H9 (cell line): ENCODE data around the gene MTMR1. TPM values are rescaled to one million over a fixed set of nuclear protein-coding genes. Genes with fewer than 3 reads are reported as not detected.

ENCODE experiments used
- DNase-seq: peaks from one replicate; pipeline ENCODE4 v3.0.0-alpha.2; 2017
- H2AFZ ChIP-seq: one replicate; pipeline ENCODE4 v1.6.1; 2013; ENCODE audit warnings: mild to moderate bottlenecking, low read length, control low read depth, moderate library complexity
- H2AK5ac ChIP-seq: 2 replicates; pipeline ENCODE4 v1.6.1; 2013; ENCODE audit warnings: low read length, control low read depth, mixed read lengths; ENCODE audit not compliant: insufficient read length
- H2BK120ac ChIP-seq: one replicate; pipeline ENCODE4 v1.6.1; 2013; ENCODE audit warnings: low read depth, mild to moderate bottlenecking, low read length, control low read depth, inconsistent platforms; ENCODE audit not compliant: poor library complexity, severe bottlenecking
- H2BK12ac ChIP-seq: 2 replicates; pipeline ENCODE4 v1.6.1; 2013; ENCODE audit warnings: low read length, control low read depth, mixed read lengths, low read depth; ENCODE audit not compliant: insufficient read length
- H2BK15ac ChIP-seq: 2 replicates; pipeline ENCODE4 v1.6.1; 2013; ENCODE audit warnings: low read depth, low read length, control low read depth
- H2BK20ac ChIP-seq: one replicate; pipeline ENCODE4 v1.6.1; 2013; ENCODE audit warnings: low read depth, mild to moderate bottlenecking, low read length, control low read depth, inconsistent platforms; ENCODE audit not compliant: poor library complexity, severe bottlenecking
- H2BK5ac ChIP-seq: 2 replicates; pipeline ENCODE4 v1.6.1; 2013; ENCODE audit warnings: low read length, control low read depth, mixed read lengths; ENCODE audit not compliant: insufficient read length
- H3K14ac ChIP-seq: 2 replicates; pipeline ENCODE4 v1.6.1; 2013; ENCODE audit warnings: low read length, control low read depth; ENCODE audit not compliant: insufficient read depth
- H3K18ac ChIP-seq: 2 replicates; pipeline ENCODE4 v1.6.1; 2013; ENCODE audit warnings: low read depth, mild to moderate bottlenecking, mixed read lengths, low read length, control low read depth; ENCODE audit not compliant: insufficient read length
- H3K23ac ChIP-seq: 2 replicates; pipeline ENCODE4 v1.6.1; 2013; ENCODE audit warnings: low read length, control low read depth, mixed read lengths, low read depth; ENCODE audit not compliant: insufficient read length
- H3K23me2 ChIP-seq: 2 replicates; pipeline ENCODE4 v1.6.1; 2013; ENCODE audit warnings: low read depth, mild to moderate bottlenecking, mixed read lengths, low read length, control low read depth; ENCODE audit not compliant: insufficient read length, poor library complexity, severe bottlenecking
- H3K27ac ChIP-seq: 2 replicates; pipeline ENCODE4 v1.5.1; 2013; ENCODE audit warnings: low read length, control low read depth, mixed read lengths, low read depth; ENCODE audit not compliant: insufficient read length
- H3K27me3 ChIP-seq: 2 replicates; pipeline ENCODE4 v1.6.1; 2013; ENCODE audit warnings: low read length, control low read depth, inconsistent platforms; ENCODE audit not compliant: insufficient read depth
- H3K4ac ChIP-seq: 2 replicates; pipeline ENCODE4 v1.6.1; 2013; ENCODE audit warnings: low read depth, mild to moderate bottlenecking, control low read depth, inconsistent platforms, low read length, moderate library complexity
- H3K4me1 ChIP-seq: 2 replicates; pipeline ENCODE4 v1.6.1; 2013; ENCODE audit warnings: low read length, control low read depth, inconsistent platforms; ENCODE audit not compliant: insufficient read depth
- H3K4me2 ChIP-seq: 2 replicates; pipeline ENCODE4 v1.6.1; 2013; ENCODE audit warnings: low read length, control low read depth, mixed read lengths; ENCODE audit not compliant: insufficient read length, insufficient read depth
- H3K56ac ChIP-seq: 2 replicates; pipeline ENCODE4 v1.6.1; 2013; ENCODE audit warnings: low read depth, mild to moderate bottlenecking, mixed read lengths, low read length, control low read depth; ENCODE audit not compliant: insufficient read length
- H3K79me1 ChIP-seq: 2 replicates; pipeline ENCODE4 v1.6.1; 2013; ENCODE audit warnings: low read depth, mild to moderate bottlenecking, moderate library complexity, low read length, control low read depth, inconsistent platforms; ENCODE audit not compliant: insufficient read depth, poor library complexity, severe bottlenecking
- H3K79me2 ChIP-seq: 2 replicates; pipeline ENCODE4 v1.6.1; 2013; ENCODE audit warnings: low read length, control low read depth, inconsistent platforms; ENCODE audit not compliant: insufficient read depth
- H3K9ac ChIP-seq: 2 replicates; pipeline ENCODE4 v1.6.1; 2013; ENCODE audit warnings: low read length, control low read depth, mixed read lengths; ENCODE audit not compliant: insufficient read length; ENCODE audit errors: extremely low read depth
- H3K9me3 ChIP-seq: one replicate; pipeline ENCODE4 v1.6.1; 2013; ENCODE audit warnings: low read depth, low read length, inconsistent platforms; ENCODE audit not compliant: control insufficient read depth
- H3T11ph ChIP-seq: one replicate; pipeline ENCODE4 v1.6.1; 2013; ENCODE audit warnings: mild to moderate bottlenecking, low read length, control low read depth, inconsistent platforms
- H4K20me1 ChIP-seq: one replicate; pipeline ENCODE4 v1.6.1; 2013; ENCODE audit not compliant: control insufficient read depth, insufficient read length, insufficient read depth
- H4K5ac ChIP-seq: 2 replicates; pipeline ENCODE4 v1.6.1; 2013; ENCODE audit warnings: low read depth, mild to moderate bottlenecking, mixed read lengths, low read length, control low read depth; ENCODE audit not compliant: insufficient read length
- H4K8ac ChIP-seq: replicated peaks from 2 replicates; pipeline ENCODE4 v1.6.1; 2013; ENCODE audit warnings: low read length, control low read depth, mixed read lengths, low read depth; ENCODE audit not compliant: insufficient read length
- H4K91ac ChIP-seq: 2 replicates; pipeline ENCODE4 v1.6.1; 2013; ENCODE audit warnings: low read depth, mild to moderate bottlenecking, moderate library complexity, mixed read lengths, low read length, control low read depth; ENCODE audit not compliant: insufficient read length
- H3K27ac Mint-ChIP-seq, 3 experiments: 2 replicates in 2 of 3; 3 replicates in 1 of 3; pipeline ENCODE4 v1.8.0; 2020 to 2021; ENCODE audit warnings: mixed read lengths in 3 of 3, mild to moderate bottlenecking in 1 of 3, moderate library complexity in 1 of 3
- H3K27me3 Mint-ChIP-seq: 2 replicates; pipeline ENCODE4 v1.8.0; 2021; ENCODE audit warnings: low read depth, mild to moderate bottlenecking, moderate library complexity, mixed read lengths
- H3K36me3 Mint-ChIP-seq, 3 experiments: 2 replicates in 2 of 3; 3 replicates in 1 of 3; pipeline ENCODE4 v1.8.0; 2020 to 2021; ENCODE audit warnings: low read depth in 3 of 3, mixed read lengths in 3 of 3; ENCODE audit not compliant: insufficient read depth in 1 of 3
- H3K4me1 Mint-ChIP-seq, 2 experiments: 2 replicates each; pipeline ENCODE4 v1.8.0; 2020; ENCODE audit warnings: mixed read lengths in 2 of 2
- H3K4me3 Mint-ChIP-seq, 2 experiments: 2 replicates in 1 of 2; 3 replicates in 1 of 2; pipeline ENCODE4 v1.8.0; 2020 to 2021; ENCODE audit warnings: mild to moderate bottlenecking in 2 of 2, mixed read lengths in 2 of 2, moderate library complexity in 1 of 2
- H3K9me3 Mint-ChIP-seq, 2 experiments: 2 replicates in 1 of 2; 3 replicates in 1 of 2; pipeline ENCODE4 v1.8.0; 2020; ENCODE audit warnings: mild to moderate bottlenecking in 2 of 2, mixed read lengths in 2 of 2, moderate library complexity in 1 of 2
- CTCF ChIP-seq: fragments of 200-600 bp; sonication (generic); conservative IDR thresholded peaks from 3 replicates; pipeline ENCODE4 v1.8.0; 2021; ENCODE audit warnings: antibody characterized with exemption, mild to moderate bottlenecking
- WGBS: extraction: QIAGEN DNeasy Blood & Tissue Kit; methylation state at CpG from one replicate; pipeline ENCODE4 v1.1.7; 2013; ENCODE audit warnings: missing lambda C conversion rate, low lambda C conversion rate, mixed read lengths; ENCODE audit not compliant: insufficient read length; ENCODE audit errors: extremely low coverage; 5-methylcytosine and 5-hydroxymethylcytosine counted together
- total RNA-seq: library from RNA; stranded (reverse); gene quantifications from 2 replicates; pipeline ENCODE4 v1.2.1, GENCODE V29; 2021

The MTMR1 gene
- total RNA-seq, 1 experiment from 2014 or later = 25.2 TPM

GRCh38 chrX:150767045-150767395, 73.8 kb downstream of the MTMR1 start:
- TF ChIP-seq CTCF = no peak
- H3K4me1 ChIP-seq = peaks cover 4% of the 10 kb centered on the region; the same call in 1 of the 2 replicates
- peaks cover 9 to 24% of the 10 kb centered on the region in 2 experiments for H3K4me1 Mint-ChIP-seq
- H3K4me3 Mint-ChIP-seq = no peak overlapping the region
- no peak overlapping the region for H2BK15ac ChIP-seq
- H3K79me1 ChIP-seq = no peaks in the 10 kb centered on the region
- no peak overlapping the region for H2AFZ ChIP-seq
- no peak overlapping the region for H2AK5ac ChIP-seq
- no peak overlapping the region for H3K4me2 ChIP-seq
- no peak overlapping the region for H3K14ac ChIP-seq
- peaks cover 41 to 61% of the 10 kb centered on the region in 2 experiments for H3K9me3 Mint-ChIP-seq
- no peak overlapping the region for H3K56ac ChIP-seq
- no peak overlapping the region for H4K5ac ChIP-seq
- no CpG with 5 or more reads among the region's 9 CpGs for WGBS
- H3K9me3 ChIP-seq = no peaks in the 10 kb centered on the region
- no peaks in the 10 kb centered on the region for H3K79me2 ChIP-seq
- no peak overlapping the region for H3T11ph ChIP-seq
- H3K27ac Mint-ChIP-seq = no peak overlapping the region
- H2BK120ac ChIP-seq = no peak overlapping the region
- peaks cover under 1% of the 10 kb centered on the region for H3K23me2 ChIP-seq
- no peak overlapping the region for H4K8ac ChIP-seq
- peaks cover 2 to 28% (median 15%) of the 10 kb centered on the region in 3 experiments; a peak in 6 of 7 replicates for H3K36me3 Mint-ChIP-seq
- H3K9ac ChIP-seq = no peak overlapping the region
- H3K27me3 ChIP-seq = no peaks in the 10 kb centered on the region
- H4K91ac ChIP-seq = no peak overlapping the region
- H4K20me1 ChIP-seq = peaks cover 2% of the 10 kb centered on the region
- H3K27ac ChIP-seq = no peak overlapping the region
- H3K27me3 Mint-ChIP-seq = no peaks in the 10 kb centered on the region
- DNase-seq = no peak
- H2BK12ac ChIP-seq = no peak overlapping the region
- no peak overlapping the region for H3K4ac ChIP-seq
- H3K23ac ChIP-seq = no peak overlapping the region
- no peak overlapping the region for H3K18ac ChIP-seq
- H2BK20ac ChIP-seq = no peak overlapping the region
- H2BK5ac ChIP-seq = no peak overlapping the region
